Progenitor cell of endocrine pancreas (in vitro differentiated cells): ENCODE measurements around the gene UBAC2. TPM values are rescaled to one million over a fixed set of nuclear protein-coding genes. Genes with fewer than 3 reads are reported as not detected.

Experiments used
- DNase-seq: peaks from one replicate; pipeline ENCODE4 v3.0.0; 2021; ENCODE audit warnings: low spot score; ENCODE audit not compliant: unreplicated experiment
- H3K27ac Mint-ChIP-seq: 2 replicates; pipeline ENCODE4 v1.8.0; 2021; ENCODE audit warnings: mild to moderate bottlenecking, moderate library complexity, mixed read lengths
- H3K27me3 Mint-ChIP-seq: 2 replicates; pipeline ENCODE4 v1.8.0; 2021; ENCODE audit warnings: mixed read lengths
- H3K36me3 Mint-ChIP-seq: 2 replicates; pipeline ENCODE4 v1.8.0; 2022; ENCODE audit warnings: mixed read lengths; ENCODE audit not compliant: insufficient read depth
- H3K4me1 Mint-ChIP-seq: 2 replicates; pipeline ENCODE4 v1.8.0; 2021; ENCODE audit warnings: low read depth, mixed read lengths
- H3K4me3 Mint-ChIP-seq: 2 replicates; pipeline ENCODE4 v1.8.0; 2021; ENCODE audit warnings: low read depth, mild to moderate bottlenecking, moderate library complexity, mixed read lengths
- H3K9me3 Mint-ChIP-seq: 2 replicates; pipeline ENCODE4 v1.8.0; 2021; ENCODE audit warnings: low read depth, mixed read lengths
- CTCF ChIP-seq: fragments of 200-600 bp; sonication (generic); IDR thresholded peaks from one replicate; pipeline ENCODE4 v1.5.0; 2021; ENCODE audit warnings: antibody characterized with exemption, mild to moderate bottlenecking; ENCODE audit not compliant: unreplicated experiment
- total RNA-seq: library from RNA; stranded (reverse); gene quantifications from 2 replicates; pipeline ENCODE4 v1.2.1, GENCODE V29; 2021

The UBAC2 gene
- total RNA-seq, 1 donor from 2014 or later: 60.6 TPM

DNA sequence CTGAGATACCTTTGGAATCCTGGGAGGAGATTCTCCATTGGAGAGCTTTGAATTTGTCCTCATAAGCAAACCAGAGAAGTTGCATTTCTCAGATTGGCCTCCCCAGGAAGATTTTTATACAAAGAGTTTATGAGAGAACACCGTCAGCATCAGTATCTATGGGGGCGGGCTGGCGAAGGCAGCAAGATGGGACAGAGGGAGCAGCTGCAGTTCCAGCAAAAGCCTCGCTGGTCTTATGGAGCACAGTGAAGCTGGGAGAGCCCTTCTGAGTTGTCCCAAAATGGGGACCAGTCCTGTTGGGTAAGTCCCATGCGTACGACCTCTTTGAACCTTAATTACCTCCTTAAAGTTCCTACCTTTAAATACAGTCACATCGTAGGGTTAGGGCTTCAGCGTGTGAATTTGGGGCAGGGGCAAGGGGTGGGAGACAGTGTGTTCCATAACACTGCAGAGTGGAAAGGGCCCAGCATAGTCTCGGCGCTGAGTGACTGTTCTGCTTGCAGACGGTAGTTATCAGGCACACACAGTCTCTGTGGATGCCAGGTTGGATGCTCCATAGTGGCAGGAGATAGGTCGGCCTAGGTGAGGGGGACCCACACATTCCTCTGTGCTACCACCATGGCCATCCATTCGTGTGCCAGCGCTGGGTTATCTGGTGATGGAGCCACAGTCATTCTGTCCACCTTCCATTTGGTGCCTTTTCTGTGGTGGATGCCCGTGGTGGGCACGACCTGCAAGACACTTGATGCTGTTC, 141.5 kb downstream of the UBAC2 start:
- H3K36me3 Mint-ChIP-seq: peaks cover 11% of the 10 kb centered on the region
- DNase-seq: no peak
- H3K27me3 Mint-ChIP-seq: no peaks in the 10 kb centered on the region
- H3K4me3 Mint-ChIP-seq: no peak overlapping the region
- no peaks in the 10 kb centered on the region for H3K4me1 Mint-ChIP-seq
- no peak overlapping the region for H3K27ac Mint-ChIP-seq
- no peaks in the 10 kb centered on the region for H3K9me3 Mint-ChIP-seq
- TF ChIP-seq CTCF: no peak

- H3K9me3 Mint-ChIP-seq: no peaks in the 10 kb centered on the region
- H3K36me3 Mint-ChIP-seq: peaks cover 12% of the 10 kb centered on the region
Measured at GRCh38 chr13:99342723-99343315, 142.2 kb downstream of the UBAC2 start.

GRCh38 chr13:99344610-99345208, 144.1 kb downstream of the UBAC2 start:
- no peak overlapping the region for H3K4me3 Mint-ChIP-seq
- no peaks in the 10 kb centered on the region for H3K9me3 Mint-ChIP-seq
- H3K4me1 Mint-ChIP-seq: no peaks in the 10 kb centered on the region
- no peak for DNase-seq
- H3K27ac Mint-ChIP-seq: peak overlapping the region; percentile 7
- no peaks in the 10 kb centered on the region for H3K27me3 Mint-ChIP-seq
- peaks cover 22% of the 10 kb centered on the region for H3K36me3 Mint-ChIP-seq
- no peak for TF ChIP-seq CTCF

More at GRCh38 chr13:99342723-99343315, 142.2 kb downstream of the UBAC2 start:
- no peak overlapping the region for H3K4me3 Mint-ChIP-seq
- no peak for DNase-seq
- H3K27me3 Mint-ChIP-seq: no peaks in the 10 kb centered on the region
- TF ChIP-seq CTCF: no peak
- no peaks in the 10 kb centered on the region for H3K4me1 Mint-ChIP-seq
- H3K27ac Mint-ChIP-seq: no peak overlapping the region

- no peak overlapping the region for H3K4me3 Mint-ChIP-seq
- H3K27ac Mint-ChIP-seq: no peak overlapping the region
- TF ChIP-seq CTCF: no peak
- peaks cover 19% of the 10 kb centered on the region for H3K36me3 Mint-ChIP-seq
- DNase-seq: no peak
- H3K9me3 Mint-ChIP-seq: no peaks in the 10 kb centered on the region
- H3K27me3 Mint-ChIP-seq: no peaks in the 10 kb centered on the region
- no peaks in the 10 kb centered on the region for H3K4me1 Mint-ChIP-seq
Measured at GRCh38 chr13:99345345-99345744, 144.7 kb downstream of the UBAC2 start.

- H3K36me3 Mint-ChIP-seq: peaks cover 19% of the 10 kb centered on the region
- no peaks in the 10 kb centered on the region for H3K27me3 Mint-ChIP-seq
- no peaks in the 10 kb centered on the region for H3K9me3 Mint-ChIP-seq
- no peak for DNase-seq
- no peak overlapping the region for H3K4me3 Mint-ChIP-seq
- peak overlapping the region; percentile 1 for H3K27ac Mint-ChIP-seq
- TF ChIP-seq CTCF: no peak
- no peaks in the 10 kb centered on the region for H3K4me1 Mint-ChIP-seq
Measured at GRCh38 chr13:99346335-99347042, 145.8 kb downstream of the UBAC2 start.
